H9 (cell line): ENCODE data around the gene TMEM269. TPM values are rescaled to one million over a fixed set of nuclear protein-coding genes. Genes with fewer than 3 reads are reported as not detected.

Experiments
- DNase-seq: peaks from one replicate; pipeline ENCODE4 v3.0.0-alpha.2; 2017
- H2AFZ ChIP-seq: one replicate; pipeline ENCODE4 v1.6.1; 2013; ENCODE audit warnings: mild to moderate bottlenecking, low read length, control low read depth, moderate library complexity
- H2AK5ac ChIP-seq: 2 replicates; pipeline ENCODE4 v1.6.1; 2013; ENCODE audit warnings: low read length, control low read depth, mixed read lengths; ENCODE audit not compliant: insufficient read length
- H2BK120ac ChIP-seq: one replicate; pipeline ENCODE4 v1.6.1; 2013; ENCODE audit warnings: low read depth, mild to moderate bottlenecking, low read length, control low read depth, inconsistent platforms; ENCODE audit not compliant: poor library complexity, severe bottlenecking
- H2BK12ac ChIP-seq: 2 replicates; pipeline ENCODE4 v1.6.1; 2013; ENCODE audit warnings: low read length, control low read depth, mixed read lengths, low read depth; ENCODE audit not compliant: insufficient read length
- H2BK15ac ChIP-seq: 2 replicates; pipeline ENCODE4 v1.6.1; 2013; ENCODE audit warnings: low read depth, low read length, control low read depth
- H2BK20ac ChIP-seq: one replicate; pipeline ENCODE4 v1.6.1; 2013; ENCODE audit warnings: low read depth, mild to moderate bottlenecking, low read length, control low read depth, inconsistent platforms; ENCODE audit not compliant: poor library complexity, severe bottlenecking
- H2BK5ac ChIP-seq: 2 replicates; pipeline ENCODE4 v1.6.1; 2013; ENCODE audit warnings: low read length, control low read depth, mixed read lengths; ENCODE audit not compliant: insufficient read length
- H3K14ac ChIP-seq: 2 replicates; pipeline ENCODE4 v1.6.1; 2013; ENCODE audit warnings: low read length, control low read depth; ENCODE audit not compliant: insufficient read depth
- H3K18ac ChIP-seq: 2 replicates; pipeline ENCODE4 v1.6.1; 2013; ENCODE audit warnings: low read depth, mild to moderate bottlenecking, mixed read lengths, low read length, control low read depth; ENCODE audit not compliant: insufficient read length
- H3K23ac ChIP-seq: 2 replicates; pipeline ENCODE4 v1.6.1; 2013; ENCODE audit warnings: low read length, control low read depth, mixed read lengths, low read depth; ENCODE audit not compliant: insufficient read length
- H3K23me2 ChIP-seq: 2 replicates; pipeline ENCODE4 v1.6.1; 2013; ENCODE audit warnings: low read depth, mild to moderate bottlenecking, mixed read lengths, low read length, control low read depth; ENCODE audit not compliant: insufficient read length, poor library complexity, severe bottlenecking
- H3K27ac ChIP-seq: 2 replicates; pipeline ENCODE4 v1.5.1; 2013; ENCODE audit warnings: low read length, control low read depth, mixed read lengths, low read depth; ENCODE audit not compliant: insufficient read length
- H3K27me3 ChIP-seq: 2 replicates; pipeline ENCODE4 v1.6.1; 2013; ENCODE audit warnings: low read length, control low read depth, inconsistent platforms; ENCODE audit not compliant: insufficient read depth
- H3K4ac ChIP-seq: 2 replicates; pipeline ENCODE4 v1.6.1; 2013; ENCODE audit warnings: low read depth, mild to moderate bottlenecking, control low read depth, inconsistent platforms, low read length, moderate library complexity
- H3K4me1 ChIP-seq: 2 replicates; pipeline ENCODE4 v1.6.1; 2013; ENCODE audit warnings: low read length, control low read depth, inconsistent platforms; ENCODE audit not compliant: insufficient read depth
- H3K4me2 ChIP-seq: 2 replicates; pipeline ENCODE4 v1.6.1; 2013; ENCODE audit warnings: low read length, control low read depth, mixed read lengths; ENCODE audit not compliant: insufficient read length, insufficient read depth
- H3K56ac ChIP-seq: 2 replicates; pipeline ENCODE4 v1.6.1; 2013; ENCODE audit warnings: low read depth, mild to moderate bottlenecking, mixed read lengths, low read length, control low read depth; ENCODE audit not compliant: insufficient read length
- H3K79me1 ChIP-seq: 2 replicates; pipeline ENCODE4 v1.6.1; 2013; ENCODE audit warnings: low read depth, mild to moderate bottlenecking, moderate library complexity, low read length, control low read depth, inconsistent platforms; ENCODE audit not compliant: insufficient read depth, poor library complexity, severe bottlenecking
- H3K79me2 ChIP-seq: 2 replicates; pipeline ENCODE4 v1.6.1; 2013; ENCODE audit warnings: low read length, control low read depth, inconsistent platforms; ENCODE audit not compliant: insufficient read depth
- H3K9ac ChIP-seq: 2 replicates; pipeline ENCODE4 v1.6.1; 2013; ENCODE audit warnings: low read length, control low read depth, mixed read lengths; ENCODE audit not compliant: insufficient read length; ENCODE audit errors: extremely low read depth
- H3K9me3 ChIP-seq: one replicate; pipeline ENCODE4 v1.6.1; 2013; ENCODE audit warnings: low read depth, low read length, inconsistent platforms; ENCODE audit not compliant: control insufficient read depth
- H3T11ph ChIP-seq: one replicate; pipeline ENCODE4 v1.6.1; 2013; ENCODE audit warnings: mild to moderate bottlenecking, low read length, control low read depth, inconsistent platforms
- H4K20me1 ChIP-seq: one replicate; pipeline ENCODE4 v1.6.1; 2013; ENCODE audit not compliant: control insufficient read depth, insufficient read length, insufficient read depth
- H4K5ac ChIP-seq: 2 replicates; pipeline ENCODE4 v1.6.1; 2013; ENCODE audit warnings: low read depth, mild to moderate bottlenecking, mixed read lengths, low read length, control low read depth; ENCODE audit not compliant: insufficient read length
- H4K8ac ChIP-seq: replicated peaks from 2 replicates; pipeline ENCODE4 v1.6.1; 2013; ENCODE audit warnings: low read length, control low read depth, mixed read lengths, low read depth; ENCODE audit not compliant: insufficient read length
- H4K91ac ChIP-seq: 2 replicates; pipeline ENCODE4 v1.6.1; 2013; ENCODE audit warnings: low read depth, mild to moderate bottlenecking, moderate library complexity, mixed read lengths, low read length, control low read depth; ENCODE audit not compliant: insufficient read length
- H3K27ac Mint-ChIP-seq, 3 experiments: 2 replicates in 2 of 3; 3 replicates in 1 of 3; pipeline ENCODE4 v1.8.0; 2020 to 2021; ENCODE audit warnings: mixed read lengths in 3 of 3, mild to moderate bottlenecking in 1 of 3, moderate library complexity in 1 of 3
- H3K27me3 Mint-ChIP-seq: 2 replicates; pipeline ENCODE4 v1.8.0; 2021; ENCODE audit warnings: low read depth, mild to moderate bottlenecking, moderate library complexity, mixed read lengths
- H3K36me3 Mint-ChIP-seq, 3 experiments: 2 replicates in 2 of 3; 3 replicates in 1 of 3; pipeline ENCODE4 v1.8.0; 2020 to 2021; ENCODE audit warnings: low read depth in 3 of 3, mixed read lengths in 3 of 3; ENCODE audit not compliant: insufficient read depth in 1 of 3
- H3K4me1 Mint-ChIP-seq, 2 experiments: 2 replicates each; pipeline ENCODE4 v1.8.0; 2020; ENCODE audit warnings: mixed read lengths in 2 of 2
- H3K4me3 Mint-ChIP-seq, 2 experiments: 2 replicates in 1 of 2; 3 replicates in 1 of 2; pipeline ENCODE4 v1.8.0; 2020 to 2021; ENCODE audit warnings: mild to moderate bottlenecking in 2 of 2, mixed read lengths in 2 of 2, moderate library complexity in 1 of 2
- H3K9me3 Mint-ChIP-seq, 2 experiments: 2 replicates in 1 of 2; 3 replicates in 1 of 2; pipeline ENCODE4 v1.8.0; 2020; ENCODE audit warnings: mild to moderate bottlenecking in 2 of 2, mixed read lengths in 2 of 2, moderate library complexity in 1 of 2
- CTCF ChIP-seq: fragments of 200-600 bp; sonication (generic); conservative IDR thresholded peaks from 3 replicates; pipeline ENCODE4 v1.8.0; 2021; ENCODE audit warnings: antibody characterized with exemption, mild to moderate bottlenecking
- WGBS: extraction: QIAGEN DNeasy Blood & Tissue Kit; methylation state at CpG from one replicate; pipeline ENCODE4 v1.1.7; 2013; ENCODE audit warnings: missing lambda C conversion rate, low lambda C conversion rate, mixed read lengths; ENCODE audit not compliant: insufficient read length; ENCODE audit errors: extremely low coverage; 5-methylcytosine and 5-hydroxymethylcytosine counted together
- total RNA-seq: library from RNA; stranded (reverse); gene quantifications from 2 replicates; pipeline ENCODE4 v1.2.1, GENCODE V29; 2021

TMEM269 gene
- total RNA-seq, 1 experiment from 2014 or later: 0.17 TPM

GRCh38 chr1:42847721-42848460 lies 63.1 kb downstream of the TMEM269 start:
- H3K4me1 ChIP-seq: peaks cover 2% of the 10 kb centered on the region; the same call in 1 of the 2 replicates
- no peak for DNase-seq

More at GRCh38 chr1:42847721-42848460, 63.1 kb downstream of the TMEM269 start:
- H4K91ac ChIP-seq: no peak overlapping the region
- H3K27me3 ChIP-seq: no peaks in the 10 kb centered on the region
- no peak overlapping the region for H2AFZ ChIP-seq
- no peak overlapping the region for H2BK20ac ChIP-seq
- no CpG with 5 or more reads among the region's 6 CpGs for WGBS
- no peak overlapping the region for H2BK5ac ChIP-seq
- no peaks in the 10 kb centered on the region for H4K20me1 ChIP-seq
- H2BK12ac ChIP-seq: no peak overlapping the region
- no peak overlapping the region for H2BK120ac ChIP-seq
- H3K23me2 ChIP-seq: peaks cover 6% of the 10 kb centered on the region
- H3K4ac ChIP-seq: no peak overlapping the region
- H3K79me2 ChIP-seq: no peaks in the 10 kb centered on the region; the same call in 1 of the 2 replicates
- H3K4me1 Mint-ChIP-seq: peaks cover 20 to 25% of the 10 kb centered on the region in 2 experiments
- H3K56ac ChIP-seq: no peak overlapping the region
- no peak overlapping the region for H3T11ph ChIP-seq
- H3K27ac Mint-ChIP-seq: no peak overlapping the region; a peak in 1 of 7 replicates
- peak overlapping the region; percentile 86 for H3K4me2 ChIP-seq
- no peak overlapping the region for H4K5ac ChIP-seq
- no peak overlapping the region for H3K18ac ChIP-seq
- H3K9me3 Mint-ChIP-seq: peaks cover 0 to 3% of the 10 kb centered on the region in 2 experiments; a peak in 3 of 5 replicates
- no peak overlapping the region for H3K14ac ChIP-seq
- H3K4me3 Mint-ChIP-seq: peak overlapping the region; percentile 93 to 94
- H2AK5ac ChIP-seq: no peak overlapping the region
- H3K27me3 Mint-ChIP-seq: no peaks in the 10 kb centered on the region
- H3K36me3 Mint-ChIP-seq: peaks cover 38 to 52% (median 39%) of the 10 kb centered on the region in 3 experiments
- no peak overlapping the region for H3K23ac ChIP-seq
- TF ChIP-seq CTCF: no peak
- H4K8ac ChIP-seq: no peak overlapping the region
- H3K27ac ChIP-seq: no peak overlapping the region
- no peak overlapping the region for H2BK15ac ChIP-seq
- H3K9ac ChIP-seq: no peak overlapping the region
- H3K9me3 ChIP-seq: no peaks in the 10 kb centered on the region
- H3K79me1 ChIP-seq: peaks cover 4% of the 10 kb centered on the region
